Brain microvascular endothelial cell (primary cell): ENCODE results near the gene MARF1.
"Not testable (repeated sequence)": the region's sequence is repeated elsewhere in the genome, so short reads cannot be mapped to it uniquely, and the experiment has no call there.

Experiments
- DNase-seq: peaks from one replicate; pipeline ENCODE4 v3.0.0-alpha.2; 2020
- H3K27ac ChIP-seq: fragments of 250-450 bp; sonication (Bioruptor Pico); 2 replicates; pipeline ENCODE4 v1.5.1; 2020; ENCODE audit warnings: mild to moderate bottlenecking, moderate library complexity
- H3K27me3 ChIP-seq: fragments of 250-450 bp; sonication (Bioruptor Pico); replicated peaks from 2 replicates; pipeline ENCODE4 v1.5.1; 2020; ENCODE audit warnings: mild to moderate bottlenecking
- H3K36me3 ChIP-seq: fragments of 250-450 bp; sonication (Bioruptor Pico); replicated peaks from 2 replicates; pipeline ENCODE4 v1.5.1; 2020; ENCODE audit warnings: mild to moderate bottlenecking
- H3K4me3 ChIP-seq: 2 replicates; pipeline ENCODE4 v1.5.1; 2011; ENCODE audit warnings: low read depth, mild to moderate bottlenecking, control low read depth, low read length, moderate library complexity
- in situ Hi-C: cut with HindIII; loops from 2 replicates; pipeline ENCODE4 v1.10.0; 2017; ENCODE audit warnings: low sequenced_read_pairs, low pct_ligation_motif_present
- TF ChIP-seq, protein P1 (sequence below): IDR thresholded peaks from 2 replicates; pipeline ENCODE4 v1.5.1; 2011; ENCODE audit warnings: low read depth, mild to moderate bottlenecking, moderate library complexity, low read length, control low read depth, inconsistent platforms; ENCODE audit errors: missing control alignments

Gene MARF1

GRCh38 chr16:15547768-15548096 lies 95.2 kb downstream of the MARF1 start:
- in situ Hi-C loops: no loop called here
- TF ChIP-seq, protein P1, sequence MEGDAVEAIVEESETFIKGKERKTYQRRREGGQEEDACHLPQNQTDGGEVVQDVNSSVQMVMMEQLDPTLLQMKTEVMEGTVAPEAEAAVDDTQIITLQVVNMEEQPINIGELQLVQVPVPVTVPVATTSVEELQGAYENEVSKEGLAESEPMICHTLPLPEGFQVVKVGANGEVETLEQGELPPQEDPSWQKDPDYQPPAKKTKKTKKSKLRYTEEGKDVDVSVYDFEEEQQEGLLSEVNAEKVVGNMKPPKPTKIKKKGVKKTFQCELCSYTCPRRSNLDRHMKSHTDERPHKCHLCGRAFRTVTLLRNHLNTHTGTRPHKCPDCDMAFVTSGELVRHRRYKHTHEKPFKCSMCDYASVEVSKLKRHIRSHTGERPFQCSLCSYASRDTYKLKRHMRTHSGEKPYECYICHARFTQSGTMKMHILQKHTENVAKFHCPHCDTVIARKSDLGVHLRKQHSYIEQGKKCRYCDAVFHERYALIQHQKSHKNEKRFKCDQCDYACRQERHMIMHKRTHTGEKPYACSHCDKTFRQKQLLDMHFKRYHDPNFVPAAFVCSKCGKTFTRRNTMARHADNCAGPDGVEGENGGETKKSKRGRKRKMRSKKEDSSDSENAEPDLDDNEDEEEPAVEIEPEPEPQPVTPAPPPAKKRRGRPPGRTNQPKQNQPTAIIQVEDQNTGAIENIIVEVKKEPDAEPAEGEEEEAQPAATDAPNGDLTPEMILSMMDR: no peak
- Histone ChIP-seq H3K36me3 (no peaks in the 10 kb centered on the region), H3K27me3 (no peaks in the 10 kb centered on the region), H3K27ac (no peak overlapping the region), H3K4me3 (no peak overlapping the region)
- DNase-seq: no peak

GRCh38 chr16:15547072-15547767 lies 95.7 kb downstream of the MARF1 start:
- H3K27me3 ChIP-seq, H3K27ac ChIP-seq, DNase-seq, H3K4me3 ChIP-seq, in situ Hi-C loops, H3K36me3 ChIP-seq: not testable (repeated sequence)

DNA sequence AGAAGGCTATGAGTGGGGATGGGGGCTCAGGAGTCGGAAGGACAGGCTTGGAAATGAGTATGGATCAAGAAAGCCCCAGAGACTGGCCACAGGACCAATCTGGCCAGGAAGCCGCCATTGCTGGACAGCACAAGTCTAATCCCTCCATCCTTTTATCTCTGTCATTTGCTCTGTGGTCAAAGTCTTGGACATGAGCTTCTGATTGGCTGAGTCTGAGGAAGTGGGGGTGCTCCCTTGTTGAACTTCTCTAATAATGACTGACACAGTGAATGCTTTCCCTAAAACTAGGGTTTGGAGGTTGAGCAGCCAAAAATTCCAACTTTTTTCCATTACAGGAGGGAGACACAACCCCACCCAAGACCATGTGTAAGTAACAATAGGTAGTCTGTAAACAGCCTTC lies 97.4 kb downstream of the MARF1 start:
- Histone ChIP-seq H3K36me3 (no peaks in the 10 kb centered on the region), H3K27me3 (no peaks in the 10 kb centered on the region), H3K4me3 (no peak overlapping the region), H3K27ac (no peak overlapping the region)
- in situ Hi-C loops: no loop called here
- no peak for DNase-seq
- TF ChIP-seq, protein P1: no peak

DNA sequence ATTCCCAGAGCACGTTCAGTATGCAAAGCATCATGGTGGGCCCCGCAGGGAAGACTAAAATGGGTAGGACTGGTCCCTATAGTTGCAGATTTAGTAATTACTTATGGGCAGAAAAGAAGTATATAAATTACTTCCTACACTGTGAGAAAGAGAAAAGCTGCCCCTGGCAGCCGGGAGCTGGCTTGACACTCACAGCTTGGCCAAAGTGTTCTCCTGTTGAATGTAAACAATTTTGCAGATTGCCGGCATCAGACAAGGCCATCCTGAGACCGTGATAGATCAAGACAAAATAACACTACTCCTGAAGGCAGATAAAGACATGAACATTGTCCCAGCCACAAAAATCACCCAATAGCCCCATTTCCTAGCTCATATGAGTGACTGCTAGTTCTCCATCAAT lies 98.5 kb downstream of the MARF1 start:
- H3K27ac ChIP-seq: no peak overlapping the region
- H3K4me3 ChIP-seq: no peak overlapping the region
- DNase-seq: no peak
- no peaks in the 10 kb centered on the region for H3K36me3 ChIP-seq
- H3K27me3 ChIP-seq: no peaks in the 10 kb centered on the region
- TF ChIP-seq, protein P1: no peak
- in situ Hi-C loops: no loop called here
